Endothelial cell of umbilical vein (primary cell): ENCODE measurements around the gene MTFR1L. TPM values are rescaled to one million over a fixed set of nuclear protein-coding genes. Genes with fewer than 3 reads are reported as not detected.

Source experiments
- BruUV-seq: library from RNA; stranded (reverse); fragments of 400-500 nt; replicated peaks from 2 replicates; lab custom pipeline; 2021; lab: Mats Ljungman, UMichigan
- CTCF ChIA-PET: fragments of 300-600, 350-600 bp; sonication (Branson Sonifier 250); formaldehyde crosslinking; loops from one replicate; lab custom pipeline; 2021; ENCODE audit warnings: antibody characterized with exemption, inconsistent platforms; lab: Charles Lee
- POLR2A ChIA-PET: fragments of 300-600, 350-600 bp; sonication (Branson Sonifier 250); formaldehyde crosslinking; loops from one replicate; lab custom pipeline; 2021; ENCODE audit warnings: antibody characterized with exemption, inconsistent platforms; lab: Charles Lee
- DNase-seq: peaks from one replicate; pipeline ENCODE4 v3.0.0-alpha.2; 2011; ENCODE audit warnings: low read depth, low spot score
- FAIRE-seq: peaks from 2 replicates; lab custom pipeline; 2011; peaks lifted over from hg19 to GRCh38; lab: Jason Lieb, UNC
- H2AFZ ChIP-seq: 2 replicates; pipeline ENCODE4 v1.6.0; 2012; ENCODE audit warnings: low read depth, low read length, control low read depth, inconsistent platforms
- H3K27ac ChIP-seq: 2 replicates; pipeline ENCODE4 v1.5.1; 2011; ENCODE audit warnings: low read depth, mild to moderate bottlenecking, control low read depth, low read length, moderate library complexity; ENCODE audit not compliant: insufficient read depth
- H3K27me3 ChIP-seq, 2 experiments: 2 replicates each; pipeline versions ENCODE4 v1.6.0 to v1.6.1; 2011; ENCODE audit warnings: low read length in 2 of 2, mixed read lengths in 1 of 2; ENCODE audit not compliant: control insufficient read depth in 2 of 2, insufficient read depth in 2 of 2
- H3K36me3 ChIP-seq, 2 experiments: 2 replicates in 1 of 2; 3 replicates in 1 of 2; pipeline ENCODE4 v1.5.1; 2011; ENCODE audit warnings: low read length in 2 of 2, mild to moderate bottlenecking in 1 of 2, moderate library complexity in 1 of 2; ENCODE audit not compliant: control insufficient read depth in 2 of 2, insufficient read depth in 2 of 2; ENCODE audit errors: extremely low read depth in 1 of 2
- H3K4me1 ChIP-seq: 3 replicates; pipeline ENCODE4 v1.5.1; 2011; ENCODE audit warnings: mild to moderate bottlenecking, low read length; ENCODE audit not compliant: control insufficient read depth, insufficient read depth; ENCODE audit errors: extremely low read depth
- H3K4me2 ChIP-seq: 2 replicates; pipeline ENCODE4 v1.6.1; 2011; ENCODE audit warnings: low read length, control low read depth, mixed read lengths; ENCODE audit not compliant: insufficient read depth
- H3K4me3 ChIP-seq, 3 experiments: fragments of 200-600 bp in 1 of 3; sonication (generic), shearing (Covaris generic) in 1 of 3; replicated peaks in 1 of 3; 2 replicates each; pipeline ENCODE4 v1.5.1; 2011 to 2016; ENCODE audit warnings: control low read depth in 3 of 3, low read length in 3 of 3, mild to moderate bottlenecking in 2 of 3, inconsistent platforms in 1 of 3, low read depth in 1 of 3, moderate library complexity in 1 of 3; ENCODE audit not compliant: insufficient read depth in 1 of 3
- H3K79me2 ChIP-seq: 2 replicates; pipeline ENCODE4 v1.6.0; 2012; ENCODE audit warnings: low read length, inconsistent platforms; ENCODE audit not compliant: control insufficient read depth, insufficient read depth
- H3K9ac ChIP-seq: replicated peaks from 2 replicates; pipeline ENCODE3; 2011; ENCODE audit warnings: low read length, control low read depth; ENCODE audit not compliant: insufficient read depth; ENCODE audit errors: extremely low read depth
- H3K9me1 ChIP-seq: replicated peaks from 3 replicates; pipeline ENCODE4 v1.6.0; 2011; ENCODE audit warnings: mild to moderate bottlenecking, low read length; ENCODE audit not compliant: control insufficient read depth, insufficient read depth; ENCODE audit errors: extremely low read depth
- H3K9me3 ChIP-seq: replicated peaks from 2 replicates; pipeline ENCODE4 v1.5.1; 2012; ENCODE audit warnings: low read length, inconsistent platforms; ENCODE audit not compliant: control insufficient read depth, insufficient read depth
- H4K20me1 ChIP-seq: replicated peaks from 2 replicates; pipeline ENCODE3; 2011; ENCODE audit warnings: mild to moderate bottlenecking, low read length; ENCODE audit not compliant: control insufficient read depth, insufficient read depth; ENCODE audit errors: extremely low read depth
- CTCF ChIP-seq, 2 donors: IDR thresholded peaks; 1 replicate in 1 of 2; 2 replicates in 1 of 2; pipeline ENCODE4 v1.5.1; 2011; ENCODE audit warnings: low read length in 2 of 2, mild to moderate bottlenecking in 2 of 2, moderate library complexity in 2 of 2, control low read depth in 1 of 2, inconsistent platforms in 1 of 2, low read depth in 1 of 2; ENCODE audit not compliant: insufficient read depth in 1 of 2; ENCODE audit errors: extremely low read depth in 1 of 2
- EZH2 ChIP-seq: IDR thresholded peaks from 2 replicates; pipeline ENCODE4 v1.6.1; 2012; ENCODE audit warnings: borderline replicate concordance, low read depth, mild to moderate bottlenecking, moderate library complexity, low read length, inconsistent platforms; ENCODE audit not compliant: severe bottlenecking
- FOS ChIP-seq: IDR thresholded peaks from 2 replicates; pipeline ENCODE4 v1.6.1; 2011; ENCODE audit warnings: mild to moderate bottlenecking, low read length, moderate library complexity, borderline replicate concordance; ENCODE audit not compliant: insufficient read depth
- GATA2 ChIP-seq: IDR thresholded peaks from 2 replicates; pipeline ENCODE4 v1.7.0; 2011; ENCODE audit warnings: low read depth, mild to moderate bottlenecking, moderate library complexity, mixed read lengths, low read length; ENCODE audit not compliant: insufficient read length, insufficient read depth
- JUN ChIP-seq: IDR thresholded peaks from 2 replicates; pipeline ENCODE4 v1.6.1; 2011; ENCODE audit warnings: borderline replicate concordance, low read depth; ENCODE audit not compliant: insufficient read length, insufficient read depth
- MAX ChIP-seq: IDR thresholded peaks from 2 replicates; pipeline ENCODE4 v1.6.1; 2011; ENCODE audit not compliant: insufficient read depth, insufficient read length
- MYC ChIP-seq: IDR thresholded peaks from one replicate; pipeline ENCODE4 v1.6.1; 2011; ENCODE audit warnings: mild to moderate bottlenecking, low read depth, low read length
- POLR2A ChIP-seq: IDR thresholded peaks from 2 replicates; pipeline ENCODE4 v1.6.1; 2012; ENCODE audit warnings: low read depth, mild to moderate bottlenecking, control low read depth, low read length
- POLR2AphosphoS5 ChIP-seq: IDR thresholded peaks from 2 replicates; pipeline ENCODE4 v1.6.1; 2012; ENCODE audit warnings: low read depth, mild to moderate bottlenecking, control low read depth, low read length, moderate library complexity; ENCODE audit not compliant: insufficient read depth
- dilution Hi-C: fragments of 300-500 bp; cut with MboI; formaldehyde crosslinking; loops from one replicate; pipeline ENCODE4 v1.15.0; 2019; ENCODE audit warnings: low sequenced_read_pairs; ENCODE audit not compliant: extremely low pct_ligation_motif_present
- intact Hi-C: fragments of 100-400 bp; cut with micrococcal nuclease; formaldehyde crosslinking; loops from one replicate; pipeline ENCODE4 v1.10.0; 2022
- polyA plus RNA-seq, 4 experiments: library from polyadenylated mRNA; depleted of rRNA in 3 of 4; stranded (reverse) in 3 of 4; unstranded in 1 of 4; fragments of >200 nt; gene quantifications; 2 replicates each; pipeline versions ENCODE4 v1.2.1 to v1.2.3, GENCODE V29; 2011 to 2012; ENCODE audit warnings: missing spikeins in 1 of 4
- total RNA-seq: library from RNA; stranded (reverse); gene quantifications from 2 replicates; pipeline ENCODE4 v1.2.3, GENCODE V29; 2021

Gene MTFR1L
- total and polyA plus RNA-seq, 2 donors (not counting 3 experiments of a cell fraction or from before 2014, with no cell fraction given): 34.8 to 45.5 TPM

GRCh38 chr1:25856856-25857255, 37.1 kb downstream of the MTFR1L start:
- BruUV-seq: no TSS peak
- intact Hi-C loops: no loop called here
- no peak for DNase-seq
- no peaks in the 10 kb centered on the region for H3K9me1 ChIP-seq
- ChIA-PET POLR2A (no interaction called here), CTCF (interaction anchor here (0.9 to 1.3 kb wide), 2 partner anchors 9 to 141 kb away, joined by 3 to 4 read pairs; partner anchors contain the start of gene PAFAH2)
- peaks cover 21% of the 10 kb centered on the region for H3K4me1 ChIP-seq
- no peaks in the 10 kb centered on the region for H3K27me3 ChIP-seq
- TF ChIP-seq POLR2AphosphoS5: no peak
- no peak for TF ChIP-seq FOS
- TF ChIP-seq MAX: no peak
- TF ChIP-seq EZH2: no peak
- TF ChIP-seq POLR2A: no peak
- TF ChIP-seq MYC: no peak
- TF ChIP-seq JUN: no peak
- TF ChIP-seq CTCF (IDR thresholded peaks at IDR 0.05; ENCODE audit: extremely low read depth in 1 of 2, insufficient read depth in 1 of 2, low read depth in 1 of 2, low read length in 2 of 2): no peak
- no peak for TF ChIP-seq GATA2
- no peak for FAIRE-seq
- no peaks in the 10 kb centered on the region for H4K20me1 ChIP-seq
- H3K9ac ChIP-seq: no peak overlapping the region
- no peak overlapping the region for H3K4me2 ChIP-seq
- dilution Hi-C loops: no loop called here
- H3K27ac ChIP-seq: no peak overlapping the region
- no peaks in the 10 kb centered on the region for H3K36me3 ChIP-seq
- H3K9me3 ChIP-seq: no peaks in the 10 kb centered on the region
- H2AFZ ChIP-seq: no peak overlapping the region
- H3K4me3 ChIP-seq: no peak overlapping the region
- H3K79me2 ChIP-seq: peaks cover 11% of the 10 kb centered on the region
